H1 (cell line): ENCODE results near the gene NAA16. TPM values are rescaled to one million over a fixed set of nuclear protein-coding genes. Genes with fewer than 3 reads are reported as not detected.

Experiments used
- SP4 ChIP-seq: IDR thresholded peaks from 2 replicates; pipeline ENCODE4 v1.6.1; 2012; ENCODE audit warnings: low read length, inconsistent platforms
- ZNF274 ChIP-seq: IDR thresholded peaks from 2 replicates; pipeline ENCODE4 v1.7.0; 2012; ENCODE audit warnings: low read length, borderline replicate concordance; ENCODE audit errors: extremely low read depth
- polyA plus RNA-seq, 7 experiments: library from polyadenylated mRNA; depleted of rRNA in 3 of 7; stranded (reverse) in 5 of 7; unstranded in 2 of 7; fragments of >200 nt in 5 of 7; fragments of 200-250 nt in 2 of 7; gene quantifications; 1 replicate in 5 of 7; 2 replicates in 1 of 7; 4 replicates in 1 of 7; pipeline versions ENCODE4 v1.2.1 to v1.2.3, GENCODE V29; 2011 to 2013; ENCODE audit warnings: missing spikeins in 2 of 7, mixed read lengths in 2 of 7
- total RNA-seq: library from RNA; stranded (reverse); fragmentation: NEBNext Ultra II Directional; extraction: Animal tissue kit (Norgen Biotek cat#: 25700); gene quantifications from 2 replicates; pipeline ENCODE4 v1.2.1, GENCODE V29; 2021
- TF ChIP-seq, protein P1 (sequence below): IDR thresholded peaks from 2 replicates; pipeline ENCODE4 v1.6.1; 2011; ENCODE audit warnings: low read length, improper control_type of control experiment

Gene NAA16
- total and polyA plus RNA-seq, 2 of the 8 experiments (the other 6 are each of a cell fraction or from before 2014, with no cell fraction given), result 11.4 to 40.0 TPM

DNA sequence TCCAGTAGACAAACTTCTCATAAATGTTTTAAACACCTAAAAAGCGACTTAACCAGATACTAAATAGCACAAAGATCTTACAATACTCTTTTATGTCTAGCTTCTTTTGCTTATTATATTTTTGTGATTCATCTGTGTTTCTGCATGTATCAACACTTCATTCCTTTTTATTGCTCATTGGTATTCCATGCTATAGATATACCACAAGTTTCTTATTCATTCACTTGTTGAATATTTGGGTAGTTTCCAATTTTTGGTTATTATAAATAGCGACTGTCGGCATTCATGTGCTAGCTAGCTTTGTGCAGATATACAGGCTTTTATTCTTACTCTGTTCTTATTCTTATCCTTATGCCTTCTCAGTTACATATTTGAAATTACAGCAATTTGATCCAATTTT is 96.3 kb downstream of the NAA16 start (continued):
- TF ChIP-seq ZNF274, result no peak
- TF ChIP-seq, protein P1, sequence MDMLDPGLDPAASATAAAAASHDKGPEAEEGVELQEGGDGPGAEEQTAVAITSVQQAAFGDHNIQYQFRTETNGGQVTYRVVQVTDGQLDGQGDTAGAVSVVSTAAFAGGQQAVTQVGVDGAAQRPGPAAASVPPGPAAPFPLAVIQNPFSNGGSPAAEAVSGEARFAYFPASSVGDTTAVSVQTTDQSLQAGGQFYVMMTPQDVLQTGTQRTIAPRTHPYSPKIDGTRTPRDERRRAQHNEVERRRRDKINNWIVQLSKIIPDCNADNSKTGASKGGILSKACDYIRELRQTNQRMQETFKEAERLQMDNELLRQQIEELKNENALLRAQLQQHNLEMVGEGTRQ, result no peak
- TF ChIP-seq SP4, result no peak
